Nephron progenitor cell (in vitro differentiated cells): ENCODE data around the gene CACNA1G.

Source experiments
- DNase-seq: peaks from one replicate; pipeline ENCODE4 v3.0.0; 2021
- H3K27ac Mint-ChIP-seq: 2 replicates; pipeline ENCODE4 v1.8.0; 2021; ENCODE audit warnings: mild to moderate bottlenecking, moderate library complexity, mixed read lengths
- H3K27me3 Mint-ChIP-seq: 2 replicates; pipeline ENCODE4 v1.8.0; 2021; ENCODE audit warnings: mild to moderate bottlenecking, low read depth, mixed read lengths; ENCODE audit not compliant: poor library complexity
- H3K36me3 Mint-ChIP-seq: 2 replicates; pipeline ENCODE4 v1.8.0; 2021; ENCODE audit warnings: low read depth, mixed read lengths
- H3K4me1 Mint-ChIP-seq: 2 replicates; pipeline ENCODE4 v1.8.0; 2021; ENCODE audit warnings: mixed read lengths
- H3K4me3 Mint-ChIP-seq: 2 replicates; pipeline ENCODE4 v1.8.0; 2021; ENCODE audit warnings: mild to moderate bottlenecking, moderate library complexity, mixed read lengths
- H3K9me3 Mint-ChIP-seq: 2 replicates; pipeline ENCODE4 v1.8.0; 2021; ENCODE audit warnings: mild to moderate bottlenecking, moderate library complexity, mixed read lengths
- TF ChIP-seq, protein P1 (sequence below): fragments of 200-600 bp; sonication (generic); IDR thresholded peaks from 2 replicates; pipeline ENCODE4 v1.5.0; 2021; ENCODE audit warnings: antibody characterized with exemption

The CACNA1G gene

DNA sequence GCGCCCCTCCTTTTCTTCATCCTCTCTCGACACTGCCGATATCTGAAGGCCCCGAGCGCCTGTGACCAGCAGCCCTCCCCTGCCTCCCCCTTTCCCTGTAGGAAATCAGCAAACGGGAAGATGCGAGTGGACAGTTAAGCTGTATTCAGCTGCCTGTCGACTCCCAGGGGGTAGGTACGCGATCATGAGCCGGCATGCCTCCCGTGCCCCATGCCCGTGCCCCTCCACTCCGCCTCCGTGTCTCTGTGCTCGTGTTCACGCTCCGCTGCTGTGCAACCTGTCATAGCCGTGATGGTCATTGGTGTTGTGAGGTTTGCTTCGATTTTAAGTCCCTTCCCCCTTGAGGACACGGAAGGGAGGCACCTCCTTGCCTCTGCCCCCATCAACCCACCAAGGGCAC lies 34.4 kb downstream of the CACNA1G start:
- Mint-ChIP-seq H3K4me1 (peaks cover 40% of the 10 kb centered on the region), H3K9me3 (no peaks in the 10 kb centered on the region), H3K4me3 (no peak overlapping the region), H3K27ac (no peak overlapping the region), H3K36me3 (no peaks in the 10 kb centered on the region), H3K27me3 (peaks cover 33% of the 10 kb centered on the region)
- TF ChIP-seq, protein P1, sequence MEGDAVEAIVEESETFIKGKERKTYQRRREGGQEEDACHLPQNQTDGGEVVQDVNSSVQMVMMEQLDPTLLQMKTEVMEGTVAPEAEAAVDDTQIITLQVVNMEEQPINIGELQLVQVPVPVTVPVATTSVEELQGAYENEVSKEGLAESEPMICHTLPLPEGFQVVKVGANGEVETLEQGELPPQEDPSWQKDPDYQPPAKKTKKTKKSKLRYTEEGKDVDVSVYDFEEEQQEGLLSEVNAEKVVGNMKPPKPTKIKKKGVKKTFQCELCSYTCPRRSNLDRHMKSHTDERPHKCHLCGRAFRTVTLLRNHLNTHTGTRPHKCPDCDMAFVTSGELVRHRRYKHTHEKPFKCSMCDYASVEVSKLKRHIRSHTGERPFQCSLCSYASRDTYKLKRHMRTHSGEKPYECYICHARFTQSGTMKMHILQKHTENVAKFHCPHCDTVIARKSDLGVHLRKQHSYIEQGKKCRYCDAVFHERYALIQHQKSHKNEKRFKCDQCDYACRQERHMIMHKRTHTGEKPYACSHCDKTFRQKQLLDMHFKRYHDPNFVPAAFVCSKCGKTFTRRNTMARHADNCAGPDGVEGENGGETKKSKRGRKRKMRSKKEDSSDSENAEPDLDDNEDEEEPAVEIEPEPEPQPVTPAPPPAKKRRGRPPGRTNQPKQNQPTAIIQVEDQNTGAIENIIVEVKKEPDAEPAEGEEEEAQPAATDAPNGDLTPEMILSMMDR: no peak
- no peak for DNase-seq

DNA sequence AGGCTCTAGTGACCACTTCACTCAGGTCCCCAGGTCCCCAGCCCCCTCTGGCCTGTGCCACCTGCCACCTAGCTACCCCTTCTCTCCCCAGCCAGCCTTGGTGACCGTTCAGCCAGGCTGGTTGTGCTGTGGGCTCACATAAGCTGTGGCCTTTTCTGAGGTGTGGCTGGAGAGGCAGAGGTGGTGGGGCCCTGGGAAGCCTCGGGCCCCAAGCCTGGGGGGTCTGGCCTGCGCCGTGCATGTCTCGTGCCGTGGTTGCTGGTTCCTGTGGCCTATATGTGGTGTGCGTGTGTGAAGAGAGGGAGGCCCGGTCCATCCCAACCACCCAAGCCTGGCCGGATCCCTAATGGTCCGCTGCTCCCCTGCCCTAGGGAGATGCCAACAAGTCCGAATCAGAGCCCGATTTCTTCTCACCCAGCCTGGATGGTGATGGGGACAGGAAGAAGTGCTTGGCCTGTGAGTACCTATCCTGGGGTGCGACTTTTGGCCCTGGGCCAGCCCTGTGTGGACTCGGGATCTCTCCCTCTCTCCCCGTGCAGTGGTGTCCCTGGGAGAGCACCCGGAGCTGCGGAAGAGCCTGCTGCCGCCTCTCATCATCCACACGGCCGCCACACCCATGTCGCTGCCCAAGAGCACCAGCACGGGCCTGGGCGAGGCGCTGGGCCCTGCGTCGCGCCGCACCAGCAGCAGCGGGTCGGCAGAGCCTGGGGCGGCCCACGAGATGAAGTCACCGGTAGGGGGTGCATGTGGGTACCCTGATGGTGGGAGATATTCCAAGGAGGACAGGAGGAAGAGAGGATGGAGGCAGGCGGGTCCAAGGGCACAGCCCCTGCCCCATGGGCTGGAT lies 35.9 kb downstream of the CACNA1G start:
- DNase-seq: peak; percentile 69
- H3K9me3 Mint-ChIP-seq: no peaks in the 10 kb centered on the region
- H3K27me3 Mint-ChIP-seq: peaks cover 42% of the 10 kb centered on the region
- H3K27ac Mint-ChIP-seq: no peak overlapping the region
- no peak overlapping the region for H3K4me3 Mint-ChIP-seq
- TF ChIP-seq, protein P1: peak; percentile 62
- H3K4me1 Mint-ChIP-seq: peaks cover 41% of the 10 kb centered on the region
- H3K36me3 Mint-ChIP-seq: no peaks in the 10 kb centered on the region

DNA sequence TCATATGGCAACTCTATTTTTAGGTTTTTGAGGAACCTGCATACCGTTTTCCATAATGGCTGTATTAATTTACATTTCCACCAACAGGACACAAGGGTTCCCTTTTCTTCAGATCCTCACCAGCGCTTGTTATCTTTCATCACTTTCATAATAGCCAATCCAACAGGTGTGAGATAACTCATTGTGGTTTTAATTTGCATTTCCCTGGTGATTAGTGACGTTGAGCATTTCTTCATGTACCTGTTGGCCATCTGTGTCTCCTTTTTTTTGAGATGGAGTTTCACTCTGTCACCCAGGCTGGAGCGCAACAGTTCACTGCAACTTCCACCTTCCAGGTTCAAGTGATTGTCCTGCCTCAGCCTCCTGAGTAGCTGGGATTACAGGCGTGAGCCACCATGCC lies 38.0 kb downstream of the CACNA1G start:
- Mint-ChIP-seq H3K27ac (no peak overlapping the region), H3K9me3 (no peaks in the 10 kb centered on the region), H3K27me3 (peaks cover 46% of the 10 kb centered on the region), H3K4me3 (no peak overlapping the region), H3K4me1 (peaks cover 45% of the 10 kb centered on the region), H3K36me3 (no peaks in the 10 kb centered on the region)
- no peak for DNase-seq
- TF ChIP-seq, protein P1: no peak

DNA sequence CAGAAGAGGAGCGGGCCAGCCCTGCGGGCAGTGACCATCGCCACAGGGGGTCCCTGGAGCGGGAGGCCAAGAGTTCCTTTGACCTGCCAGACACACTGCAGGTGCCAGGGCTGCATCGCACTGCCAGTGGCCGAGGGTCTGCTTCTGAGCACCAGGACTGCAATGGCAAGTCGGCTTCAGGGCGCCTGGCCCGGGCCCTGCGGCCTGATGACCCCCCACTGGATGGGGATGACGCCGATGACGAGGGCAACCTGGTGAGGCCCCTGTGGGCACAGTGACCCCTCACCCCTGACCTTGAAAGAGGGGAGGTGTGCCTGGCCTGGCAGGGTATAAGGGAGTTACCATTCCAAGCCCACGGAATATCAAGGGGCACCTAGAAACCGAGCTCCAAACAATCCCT lies 39.1 kb downstream of the CACNA1G start:
- Mint-ChIP-seq H3K27ac (no peak overlapping the region), H3K4me1 (peaks cover 44% of the 10 kb centered on the region), H3K9me3 (no peaks in the 10 kb centered on the region), H3K4me3 (no peak overlapping the region), H3K36me3 (no peaks in the 10 kb centered on the region), H3K27me3 (peaks cover 45% of the 10 kb centered on the region)
- TF ChIP-seq, protein P1: no peak
- DNase-seq: no peak

DNA sequence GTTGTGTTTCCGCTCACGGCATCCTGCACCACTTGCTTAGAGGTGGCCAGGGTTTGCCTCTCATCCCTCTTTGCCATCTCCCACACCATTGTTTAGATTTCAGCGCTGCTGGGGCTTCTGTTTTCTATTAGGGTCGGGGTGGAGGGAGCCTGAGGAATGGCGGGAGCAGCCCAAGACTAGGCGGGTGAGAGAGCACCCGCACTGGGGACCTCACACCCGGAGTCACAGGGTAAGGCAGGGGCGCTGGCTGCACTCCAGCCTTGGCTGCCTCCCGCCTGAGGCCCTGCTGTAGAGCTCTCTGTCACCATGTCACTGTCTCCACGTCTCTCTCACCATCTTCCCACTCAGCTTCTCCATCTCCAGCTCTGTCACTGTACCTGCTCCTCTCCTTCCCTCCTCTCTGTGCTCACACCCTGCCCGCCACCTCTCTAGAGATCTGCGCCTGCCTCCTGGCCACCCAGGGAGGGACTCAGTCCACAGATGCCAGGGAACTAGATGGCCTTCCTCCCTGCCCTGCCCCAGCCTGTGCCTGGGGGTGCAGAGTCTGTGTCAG lies 41.4 kb downstream of the CACNA1G start:
- no peak for DNase-seq
- Mint-ChIP-seq H3K27ac (peak overlapping the region; percentile 79), H3K4me1 (peaks cover 48% of the 10 kb centered on the region), H3K36me3 (no peaks in the 10 kb centered on the region), H3K9me3 (no peaks in the 10 kb centered on the region), H3K27me3 (peaks cover 41% of the 10 kb centered on the region), H3K4me3 (peak overlapping the region; percentile 16)
- TF ChIP-seq, protein P1: no peak
